OCI-LY1 (cell line): Measurements from ENCODE around the gene TADA3.

Experiments
- H2AFZ ChIP-seq: fragments of 200-600 bp; sonication (generic), shearing (Covaris generic); 2 replicates; pipeline ENCODE4 v1.6.0; 2014; ENCODE audit warnings: antibody characterized with exemption, mild to moderate bottlenecking, low read length
- H3F3A ChIP-seq: fragments of 200-600 bp; sonication (generic), shearing (Covaris generic); 2 replicates; pipeline ENCODE4 v1.6.0; 2014; ENCODE audit warnings: mild to moderate bottlenecking, antibody characterized with exemption, low read length, moderate library complexity; ENCODE audit not compliant: insufficient read depth
- H3K27ac ChIP-seq: fragments of 200-600 bp; sonication (generic); 2 replicates; pipeline ENCODE4 v1.5.1; 2014; ENCODE audit warnings: low read length, mixed run types, mild to moderate bottlenecking, low read depth; ENCODE audit not compliant: poor library complexity, severe bottlenecking
- H3K27me3 ChIP-seq: fragments of 200-600 bp; sonication (generic); 2 replicates; pipeline ENCODE4 v1.6.0; 2014; ENCODE audit warnings: antibody characterized with exemption, mild to moderate bottlenecking, low read length, moderate library complexity; ENCODE audit not compliant: insufficient read depth
- H3K36me3 ChIP-seq: fragments of 200-600 bp; sonication (generic); 2 replicates; pipeline ENCODE4 v1.6.1; 2014; ENCODE audit warnings: mild to moderate bottlenecking, antibody characterized with exemption, low read length, moderate library complexity, mixed read lengths; ENCODE audit not compliant: insufficient read depth
- H3K4me1 ChIP-seq: fragments of 200-600 bp; sonication (generic); 2 replicates; pipeline ENCODE4 v1.5.1; 2014; ENCODE audit warnings: mild to moderate bottlenecking, low read length, moderate library complexity; ENCODE audit not compliant: insufficient read depth, severe bottlenecking
- H3K4me2 ChIP-seq: fragments of 200-600 bp; sonication (generic), shearing (Covaris generic); 2 replicates; pipeline ENCODE4 v1.6.1; 2014; ENCODE audit warnings: low read length
- H3K4me3 ChIP-seq: fragments of 200-600 bp; sonication (generic); 2 replicates; pipeline ENCODE4 v1.5.1; 2014; ENCODE audit warnings: low read length, low read depth, mild to moderate bottlenecking, mixed read lengths; ENCODE audit not compliant: poor library complexity, severe bottlenecking
- H3K79me2 ChIP-seq: fragments of 200-600 bp; shearing (Covaris generic); 2 replicates; pipeline ENCODE4 v1.6.1; 2016; ENCODE audit warnings: mixed run types, low read length, mixed read lengths; ENCODE audit not compliant: insufficient read depth
- H3K9ac ChIP-seq: fragments of 200-600 bp; sonication (generic), shearing (Covaris generic); 2 replicates; pipeline ENCODE4 v1.6.1; 2014; ENCODE audit warnings: mild to moderate bottlenecking, low read length, mixed read lengths
- H3K9me2 ChIP-seq: fragments of 200-600 bp; sonication (generic), shearing (Covaris generic); 2 replicates; pipeline ENCODE4 v1.6.1; 2014; ENCODE audit warnings: low read depth, mild to moderate bottlenecking, low read length, mixed read lengths
- H3K9me3 ChIP-seq: fragments of 200-600 bp; shearing (Covaris generic); 2 replicates; pipeline ENCODE4 v1.6.1; 2014; ENCODE audit warnings: low read length, mixed read lengths
- H4K20me1 ChIP-seq: fragments of 200-600 bp; sonication (generic), shearing (Covaris generic); 2 replicates; pipeline ENCODE4 v1.6.0; 2016; ENCODE audit warnings: mild to moderate bottlenecking, low read length; ENCODE audit not compliant: insufficient read depth
- EZH2 ChIP-seq: fragments of 200-600 bp; sonication (generic), shearing (Covaris generic); IDR thresholded peaks from 2 replicates; pipeline ENCODE4 v1.8.0; 2017; ENCODE audit warnings: borderline replicate concordance, mixed run types, mild to moderate bottlenecking, antibody characterized with exemption, low read length, moderate library complexity, mixed read lengths
- TF ChIP-seq, protein P1 (sequence below): fragments of 200-600 bp; sonication (generic), shearing (Covaris generic); IDR thresholded peaks from 2 replicates; pipeline ENCODE4 v1.5.1; 2017; ENCODE audit warnings: mild to moderate bottlenecking, antibody characterized with exemption, low read length, moderate library complexity, mixed read lengths

Gene TADA3

DNA sequence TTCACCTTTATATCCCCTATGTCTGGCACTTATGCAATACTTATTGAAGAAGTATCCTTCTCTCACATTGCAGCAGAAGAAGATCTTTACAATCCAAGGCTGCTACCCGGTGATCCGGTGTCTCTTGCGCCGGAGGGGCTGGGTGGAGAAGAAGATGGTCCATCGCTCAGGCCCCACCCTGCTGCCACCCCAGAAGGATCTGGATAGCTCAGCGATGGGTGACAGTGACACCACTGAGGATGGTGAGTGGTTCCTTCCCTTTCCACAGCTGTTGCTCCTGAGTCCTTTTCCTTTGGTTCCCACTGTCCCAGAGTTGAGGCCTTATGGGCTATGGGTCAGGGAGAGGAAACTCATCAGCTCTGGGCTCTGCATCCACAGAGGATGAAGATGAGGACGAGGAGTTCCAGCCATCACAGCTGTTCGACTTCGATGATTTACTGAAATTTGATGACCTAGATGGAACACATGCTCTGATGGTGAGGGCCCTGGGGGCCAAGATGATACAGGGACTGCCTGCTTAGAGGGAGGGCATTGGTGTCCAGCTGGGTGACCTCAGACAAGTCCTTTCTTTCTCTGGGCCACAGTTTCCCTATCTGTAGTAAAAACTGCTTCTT is 20.7 kb upstream of the TADA3 start:
- H3K9ac ChIP-seq, result no peak overlapping the region
- TF ChIP-seq, protein P1, sequence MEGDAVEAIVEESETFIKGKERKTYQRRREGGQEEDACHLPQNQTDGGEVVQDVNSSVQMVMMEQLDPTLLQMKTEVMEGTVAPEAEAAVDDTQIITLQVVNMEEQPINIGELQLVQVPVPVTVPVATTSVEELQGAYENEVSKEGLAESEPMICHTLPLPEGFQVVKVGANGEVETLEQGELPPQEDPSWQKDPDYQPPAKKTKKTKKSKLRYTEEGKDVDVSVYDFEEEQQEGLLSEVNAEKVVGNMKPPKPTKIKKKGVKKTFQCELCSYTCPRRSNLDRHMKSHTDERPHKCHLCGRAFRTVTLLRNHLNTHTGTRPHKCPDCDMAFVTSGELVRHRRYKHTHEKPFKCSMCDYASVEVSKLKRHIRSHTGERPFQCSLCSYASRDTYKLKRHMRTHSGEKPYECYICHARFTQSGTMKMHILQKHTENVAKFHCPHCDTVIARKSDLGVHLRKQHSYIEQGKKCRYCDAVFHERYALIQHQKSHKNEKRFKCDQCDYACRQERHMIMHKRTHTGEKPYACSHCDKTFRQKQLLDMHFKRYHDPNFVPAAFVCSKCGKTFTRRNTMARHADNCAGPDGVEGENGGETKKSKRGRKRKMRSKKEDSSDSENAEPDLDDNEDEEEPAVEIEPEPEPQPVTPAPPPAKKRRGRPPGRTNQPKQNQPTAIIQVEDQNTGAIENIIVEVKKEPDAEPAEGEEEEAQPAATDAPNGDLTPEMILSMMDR, result no peak
- no peak for TF ChIP-seq EZH2

DNA sequence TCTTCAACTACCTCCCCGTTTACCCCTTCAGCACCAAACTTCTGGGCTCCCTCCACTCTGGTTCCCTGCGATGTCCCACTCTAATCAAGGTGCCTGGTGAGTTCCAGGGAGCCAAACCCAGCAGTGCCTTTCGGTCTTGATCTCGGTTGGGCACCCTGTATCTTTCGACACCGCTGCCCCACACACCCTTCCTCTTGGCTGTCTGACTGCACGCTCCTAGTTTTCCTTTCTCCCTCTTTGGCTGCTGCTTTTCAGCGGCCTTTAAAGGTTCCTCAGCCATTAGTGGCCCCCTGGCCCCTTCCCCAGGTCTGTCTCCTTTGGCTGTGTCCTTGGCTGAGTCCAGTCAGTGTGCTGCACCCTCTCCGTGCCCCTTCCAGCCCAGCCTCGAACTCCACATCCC is 18.6 kb upstream of the TADA3 start:
- no peak overlapping the region for H3K27ac ChIP-seq
- no peaks in the 10 kb centered on the region for H3K9me3 ChIP-seq

More for the DNA sequence above, 20.7 kb upstream of the TADA3 start:
- no peaks in the 10 kb centered on the region for H3K79me2 ChIP-seq
- no peak overlapping the region for H3K4me3 ChIP-seq
- H3K27me3 ChIP-seq, result no peaks in the 10 kb centered on the region
- H3K4me1 ChIP-seq, result peaks cover 21% of the 10 kb centered on the region
- H3K9me3 ChIP-seq, result no peaks in the 10 kb centered on the region
- no peak overlapping the region for H3K27ac ChIP-seq
- no peaks in the 10 kb centered on the region for H4K20me1 ChIP-seq
- H3K9me2 ChIP-seq, result no peaks in the 10 kb centered on the region
- peaks cover 4% of the 10 kb centered on the region; the same call in 1 of the 2 replicates for H3F3A ChIP-seq
- H3K36me3 ChIP-seq, result peaks cover 20% of the 10 kb centered on the region; the same call in 1 of the 2 replicates
- no peak overlapping the region for H3K4me2 ChIP-seq
- H2AFZ ChIP-seq, result no peak overlapping the region

DNA sequence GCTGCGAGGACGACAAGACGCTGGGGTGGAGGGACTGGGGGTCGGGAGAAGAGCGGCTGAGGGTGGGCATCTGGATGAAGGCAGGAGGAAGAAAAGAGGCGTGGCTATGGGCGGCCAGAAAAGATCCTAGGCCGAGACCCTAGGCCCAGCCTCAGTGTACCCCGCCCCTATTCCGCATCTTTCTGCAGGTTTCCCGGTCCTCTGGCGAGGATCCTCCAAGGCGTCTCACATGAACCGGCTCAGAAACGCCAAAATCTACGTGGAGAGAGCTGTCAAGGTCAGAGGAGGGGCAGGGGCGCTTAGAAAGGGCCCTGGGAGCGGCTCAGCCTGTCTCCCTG is 18.1 kb upstream of the TADA3 start:
- H3K9ac ChIP-seq, result peak overlapping the region; percentile 78; the same call in 1 of the 2 replicates
- peaks cover 21% of the 10 kb centered on the region for H3K4me1 ChIP-seq
- H3F3A ChIP-seq, result peaks cover 4% of the 10 kb centered on the region; the same call in 1 of the 2 replicates
- peak overlapping the region; percentile 79 for H3K4me2 ChIP-seq
- no peaks in the 10 kb centered on the region for H3K79me2 ChIP-seq
- H3K27me3 ChIP-seq, result no peaks in the 10 kb centered on the region
- no peaks in the 10 kb centered on the region for H4K20me1 ChIP-seq
- H3K4me3 ChIP-seq, result peak overlapping the region; percentile 62
- no peaks in the 10 kb centered on the region for H3K9me3 ChIP-seq
- no peaks in the 10 kb centered on the region for H3K9me2 ChIP-seq
- H2AFZ ChIP-seq, result no peak overlapping the region
- no peak for TF ChIP-seq EZH2
- peaks cover 45% of the 10 kb centered on the region for H3K36me3 ChIP-seq
- H3K27ac ChIP-seq, result no peak overlapping the region

More for the DNA sequence above, 18.6 kb upstream of the TADA3 start:
- TF ChIP-seq, protein P1, result no peak
- TF ChIP-seq EZH2, result no peak
- no peaks in the 10 kb centered on the region for H4K20me1 ChIP-seq
- peaks cover 4% of the 10 kb centered on the region; the same call in 1 of the 2 replicates for H3F3A ChIP-seq
- peaks cover 21% of the 10 kb centered on the region for H3K4me1 ChIP-seq
- no peaks in the 10 kb centered on the region for H3K27me3 ChIP-seq
- H3K36me3 ChIP-seq, result peaks cover 41% of the 10 kb centered on the region
- no peak overlapping the region for H3K4me2 ChIP-seq
- no peak overlapping the region for H3K9ac ChIP-seq
- H3K79me2 ChIP-seq, result no peaks in the 10 kb centered on the region
- no peaks in the 10 kb centered on the region for H3K9me2 ChIP-seq
- no peak overlapping the region for H2AFZ ChIP-seq
- H3K4me3 ChIP-seq, result no peak overlapping the region
